ENCODE results near the gene DHRS7B. TPM values are rescaled to one million over a fixed set of nuclear protein-coding genes. Genes with fewer than 3 reads are reported as not detected.

Gene DHRS7B
- total and polyA plus RNA-seq, 9 of the 15 experiments (the other 6 are each of a cell fraction or from before 2014, with no cell fraction given) = 8.0 to 30.7 (median 14.8) TPM

- ChIA-PET CTCF (ENCODE audit: low intra/inter-chr PET ratio) (no interaction called here), POLR2A (interaction anchor here (1.0 to 1.1 kb wide), 2 partner anchors 9 to 14 kb away, joined by 3 read pairs; no protein-coding TSS in a partner anchor)
- BruUV-seq (replicated peaks) = no TSS peak
- TF ChIP-seq, protein P1, sequence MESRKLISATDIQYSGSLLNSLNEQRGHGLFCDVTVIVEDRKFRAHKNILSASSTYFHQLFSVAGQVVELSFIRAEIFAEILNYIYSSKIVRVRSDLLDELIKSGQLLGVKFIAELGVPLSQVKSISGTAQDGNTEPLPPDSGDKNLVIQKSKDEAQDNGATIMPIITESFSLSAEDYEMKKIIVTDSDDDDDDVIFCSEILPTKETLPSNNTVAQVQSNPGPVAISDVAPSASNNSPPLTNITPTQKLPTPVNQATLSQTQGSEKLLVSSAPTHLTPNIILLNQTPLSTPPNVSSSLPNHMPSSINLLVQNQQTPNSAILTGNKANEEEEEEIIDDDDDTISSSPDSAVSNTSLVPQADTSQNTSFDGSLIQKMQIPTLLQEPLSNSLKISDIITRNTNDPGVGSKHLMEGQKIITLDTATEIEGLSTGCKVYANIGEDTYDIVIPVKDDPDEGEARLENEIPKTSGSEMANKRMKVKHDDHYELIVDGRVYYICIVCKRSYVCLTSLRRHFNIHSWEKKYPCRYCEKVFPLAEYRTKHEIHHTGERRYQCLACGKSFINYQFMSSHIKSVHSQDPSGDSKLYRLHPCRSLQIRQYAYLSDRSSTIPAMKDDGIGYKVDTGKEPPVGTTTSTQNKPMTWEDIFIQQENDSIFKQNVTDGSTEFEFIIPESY (CRISPR knock-in tag; IDR thresholded peaks at IDR 0.05) = no peak
- TF ChIP-seq EZH2 (IDR thresholded peaks at IDR 0.05; ENCODE audit: borderline replicate concordance, low read depth, low read length) (no peak), RAD21 (CRISPR knock-in tag; conservative IDR thresholded peaks at IDR 0.05 in 1 of 2, IDR thresholded peaks at IDR 0.05 in 1 of 2) (no peak), ZSCAN29 (IDR thresholded peaks at IDR 0.05) (no peak), ZNF696 (CRISPR knock-in tag; conservative IDR thresholded peaks at IDR 0.05) (no peak), TBL1XR1 (IDR thresholded peaks at IDR 0.05; ENCODE audit: low read length in 2 of 2) (no peak), ZNF584 (CRISPR knock-in tag; IDR thresholded peaks at IDR 0.05; ENCODE audit: low read depth) (no peak), BRF1 (IDR thresholded peaks at IDR 0.05; ENCODE audit: borderline replicate concordance, extremely low read depth, insufficient read length) (no peak), GABPB2 (CRISPR knock-in tag; conservative IDR thresholded peaks at IDR 0.05) (no peak), KAT7 (CRISPR knock-in tag; IDR thresholded peaks at IDR 0.05; ENCODE audit: borderline replicate concordance) (no peak), CBFA2T2 (conservative IDR thresholded peaks at IDR 0.05) (no peak), CHD1 (IDR thresholded peaks at IDR 0.05; ENCODE audit: low read length) (no peak), NUFIP1 (IDR thresholded peaks at IDR 0.05; ENCODE audit: partially characterized antibody) (no peak), ZNF644 (tag; IDR thresholded peaks at IDR 0.05; ENCODE audit: low read depth) (no peak), WHSC1 (IDR thresholded peaks at IDR 0.05; ENCODE audit: low read length) (no peak), PTTG1 (tag; IDR thresholded peaks at IDR 0.05; ENCODE audit: low read depth) (no peak)
- TF ChIP-seq, protein P2, sequence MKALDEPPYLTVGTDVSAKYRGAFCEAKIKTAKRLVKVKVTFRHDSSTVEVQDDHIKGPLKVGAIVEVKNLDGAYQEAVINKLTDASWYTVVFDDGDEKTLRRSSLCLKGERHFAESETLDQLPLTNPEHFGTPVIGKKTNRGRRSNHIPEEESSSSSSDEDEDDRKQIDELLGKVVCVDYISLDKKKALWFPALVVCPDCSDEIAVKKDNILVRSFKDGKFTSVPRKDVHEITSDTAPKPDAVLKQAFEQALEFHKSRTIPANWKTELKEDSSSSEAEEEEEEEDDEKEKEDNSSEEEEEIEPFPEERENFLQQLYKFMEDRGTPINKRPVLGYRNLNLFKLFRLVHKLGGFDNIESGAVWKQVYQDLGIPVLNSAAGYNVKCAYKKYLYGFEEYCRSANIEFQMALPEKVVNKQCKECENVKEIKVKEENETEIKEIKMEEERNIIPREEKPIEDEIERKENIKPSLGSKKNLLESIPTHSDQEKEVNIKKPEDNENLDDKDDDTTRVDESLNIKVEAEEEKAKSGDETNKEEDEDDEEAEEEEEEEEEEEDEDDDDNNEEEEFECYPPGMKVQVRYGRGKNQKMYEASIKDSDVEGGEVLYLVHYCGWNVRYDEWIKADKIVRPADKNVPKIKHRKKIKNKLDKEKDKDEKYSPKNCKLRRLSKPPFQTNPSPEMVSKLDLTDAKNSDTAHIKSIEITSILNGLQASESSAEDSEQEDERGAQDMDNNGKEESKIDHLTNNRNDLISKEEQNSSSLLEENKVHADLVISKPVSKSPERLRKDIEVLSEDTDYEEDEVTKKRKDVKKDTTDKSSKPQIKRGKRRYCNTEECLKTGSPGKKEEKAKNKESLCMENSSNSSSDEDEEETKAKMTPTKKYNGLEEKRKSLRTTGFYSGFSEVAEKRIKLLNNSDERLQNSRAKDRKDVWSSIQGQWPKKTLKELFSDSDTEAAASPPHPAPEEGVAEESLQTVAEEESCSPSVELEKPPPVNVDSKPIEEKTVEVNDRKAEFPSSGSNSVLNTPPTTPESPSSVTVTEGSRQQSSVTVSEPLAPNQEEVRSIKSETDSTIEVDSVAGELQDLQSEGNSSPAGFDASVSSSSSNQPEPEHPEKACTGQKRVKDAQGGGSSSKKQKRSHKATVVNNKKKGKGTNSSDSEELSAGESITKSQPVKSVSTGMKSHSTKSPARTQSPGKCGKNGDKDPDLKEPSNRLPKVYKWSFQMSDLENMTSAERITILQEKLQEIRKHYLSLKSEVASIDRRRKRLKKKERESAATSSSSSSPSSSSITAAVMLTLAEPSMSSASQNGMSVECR (CRISPR knock-in tag; IDR thresholded peaks at IDR 0.05) = no peak
- H3K27ac ChIP-seq (ENCODE audit: extremely low read depth, low read depth, low read length) = no peak overlapping the region
- no peak for DNase-seq (ENCODE audit: extremely low read depth in 1 of 4, low spot score in 3 of 4)
- no peaks in the 10 kb centered on the region for H4K20me1 ChIP-seq (replicated peaks; ENCODE audit: control insufficient read depth, insufficient read depth, low read length)
- intact Hi-C loops (cut with micrococcal nuclease) = no loop called here
- no peak for ATAC-seq
- in situ Hi-C loops (cut with MboI) = no loop called here
- H3K9me1 ChIP-seq (ENCODE audit: control insufficient read depth, insufficient read depth, low read length) = no peaks in the 10 kb centered on the region
- H3K79me2 ChIP-seq (ENCODE audit: control insufficient read depth, insufficient read depth, low read length) = no peaks in the 10 kb centered on the region
- 83% methylated on average over 13 of the region's 32 CpGs for WGBS (ENCODE audit: insufficient coverage, low coverage, missing lambda C conversion rate)
- no peak for FAIRE-seq
- H3K4me3 ChIP-seq = no peak overlapping the region
- H3K4me1 ChIP-seq (replicated peaks in 1 of 2; ENCODE audit: control insufficient read depth in 2 of 2, insufficient read depth in 2 of 2, low read length in 2 of 2) = peaks cover 0 to 3% of the 10 kb centered on the region in 2 experiments; a peak in 1 of 5 replicates
- H3K9me3 ChIP-seq (replicated peaks; ENCODE audit: control insufficient read depth, insufficient read depth, low read depth, low read length) = no peaks in the 10 kb centered on the region
- H3K9ac ChIP-seq (ENCODE audit: insufficient read depth in 1 of 2, low read depth in 2 of 2, low read length in 2 of 2) = no peak overlapping the region
- H3K4me2 ChIP-seq (ENCODE audit: insufficient read depth, low read length) = no peak overlapping the region
- no peak overlapping the region for H2AFZ ChIP-seq (ENCODE audit: low read depth, low read length)
- H3K27me3 ChIP-seq (ENCODE audit: control insufficient read depth in 2 of 2, insufficient read depth in 2 of 2, low read length in 2 of 2) = no peaks in the 10 kb centered on the region
- H3K36me3 ChIP-seq (ENCODE audit: control insufficient read depth, insufficient read depth, low read length) = no peaks in the 10 kb centered on the region
Observed at GRCh38 chr17:21085707-21086106, 41.1 kb upstream of the DHRS7B start.
